HCT116 (cell line): ENCODE results near the gene EBPL. TPM values are rescaled to one million over a fixed set of nuclear protein-coding genes. Genes with fewer than 3 reads are reported as not detected.

Experiments
- ATAC-seq: fragments of 200-7000 bp; cut with Tn5 transposase; 2 replicates; pipeline ENCODE4 v1.9.1; 2020; ENCODE audit warnings: mild to moderate bottlenecking, moderate library complexity
- BruUV-seq: library from RNA; stranded (reverse); fragments of 400-500 nt; replicated peaks from 2 replicates; lab custom pipeline; 2021; lab: Mats Ljungman, UMichigan
- CTCF ChIA-PET: fragments of 300-600 bp; sonication (Branson Sonifier 250); formaldehyde crosslinking; loops from one replicate; lab custom pipeline; 2021; ENCODE audit warnings: antibody characterized with exemption; lab: Charles Lee
- POLR2A ChIA-PET: fragments of 300-600, 350-600 bp; sonication (Branson Sonifier 250); formaldehyde crosslinking; loops from one replicate; lab custom pipeline; 2021; ENCODE audit warnings: antibody characterized with exemption; lab: Charles Lee
- RAD21 ChIA-PET, 2 experiments: fragments of 300-600 bp; sonication (Branson Sonifier 250); formaldehyde crosslinking; loops; one replicate each; lab custom pipeline; 2023; ENCODE audit warnings: low total read pairs in 2 of 2; ENCODE audit not compliant: uncharacterized antibody in 2 of 2, unreplicated experiment in 2 of 2, low non-redundant PET in 1 of 2; lab: Charles Lee
- DNase-seq: peaks from one replicate; pipeline ENCODE4 v3.0.0-alpha.2; 2010; ENCODE audit warnings: low read depth, low spot score
- H2AFZ ChIP-seq: fragments of 200-600 bp; shearing (Covaris generic), sonication (generic); 2 replicates; pipeline ENCODE4 v1.6.1; 2017; ENCODE audit warnings: low read depth, mixed run types, mixed read lengths, antibody characterized with exemption, low read length; ENCODE audit not compliant: poor library complexity, severe bottlenecking
- H3K27ac ChIP-seq: 2 replicates; pipeline ENCODE4 v1.5.1; 2012; ENCODE audit warnings: low read depth, low read length
- H3K27me3 ChIP-seq: fragments of 200-600 bp; sonication (generic); 2 replicates; pipeline ENCODE4 v1.6.1; 2016; ENCODE audit warnings: mixed run types, low read length, mixed read lengths; ENCODE audit not compliant: insufficient read depth
- H3K36me3 ChIP-seq, 2 experiments: fragments of 200-500 bp in 1 of 2; fragments of 200-600 bp in 1 of 2; sonication (Bioruptor generic) in 1 of 2; sonication (generic) in 1 of 2; 2 replicates each; pipeline versions ENCODE4 v1.5.1 to v1.6.1; 2014 to 2016; ENCODE audit warnings: low read length in 2 of 2, inconsistent platforms in 1 of 2, mixed read lengths in 1 of 2, mixed run types in 1 of 2; ENCODE audit not compliant: insufficient read depth in 2 of 2, control insufficient read depth in 1 of 2
- H3K4me1 ChIP-seq, 2 experiments: fragments of 200-600 bp in 1 of 2; sonication (generic) in 1 of 2; 2 replicates each; pipeline versions ENCODE4 v1.5.1 to v1.6.1; 2012 to 2017; ENCODE audit warnings: low read length in 2 of 2, inconsistent platforms in 1 of 2, mild to moderate bottlenecking in 1 of 2, mixed read lengths in 1 of 2, mixed run types in 1 of 2, moderate library complexity in 1 of 2; ENCODE audit not compliant: insufficient read depth in 2 of 2, control insufficient read depth in 1 of 2
- H3K4me2 ChIP-seq: fragments of 200-600 bp; sonication (generic); 2 replicates; pipeline ENCODE4 v1.6.1; 2017; ENCODE audit warnings: mixed run types, low read length, mixed read lengths
- H3K4me3 ChIP-seq, 2 experiments: fragments of 200-600 bp in 1 of 2; sonication (generic) in 1 of 2; replicated peaks in 1 of 2; 2 replicates each; pipeline ENCODE4 v1.5.1; 2011 to 2016; ENCODE audit warnings: low read length in 2 of 2, control low read depth in 1 of 2, low read depth in 1 of 2, mild to moderate bottlenecking in 1 of 2, mixed read lengths in 1 of 2, mixed run types in 1 of 2
- H3K79me2 ChIP-seq: fragments of 200-600 bp; sonication (generic); 2 replicates; pipeline ENCODE4 v1.6.1; 2017; ENCODE audit warnings: mild to moderate bottlenecking, mixed run types, low read length, moderate library complexity, mixed read lengths; ENCODE audit not compliant: insufficient read depth
- H3K9ac ChIP-seq: fragments of 200-600 bp; sonication (generic); 2 replicates; pipeline ENCODE4 v1.6.1; 2016; ENCODE audit warnings: low read length, mixed read lengths
- H3K9me2 ChIP-seq: fragments of 200-600 bp; sonication (generic), shearing (Covaris generic); 2 replicates; pipeline ENCODE4 v1.6.1; 2017; ENCODE audit warnings: mixed run types, mild to moderate bottlenecking, moderate library complexity; ENCODE audit not compliant: insufficient read depth
- H3K9me3 ChIP-seq, 2 experiments: fragments of 200-500 bp in 1 of 2; fragments of 200-600 bp in 1 of 2; sonication (Bioruptor generic) in 1 of 2; sonication (generic) in 1 of 2; 2 replicates each; pipeline ENCODE4 v1.6.1; 2014 to 2017; ENCODE audit warnings: low read length in 2 of 2, mixed read lengths in 2 of 2, inconsistent platforms in 1 of 2, low read depth in 1 of 2, mild to moderate bottlenecking in 1 of 2, mixed run types in 1 of 2, moderate library complexity in 1 of 2; ENCODE audit not compliant: control insufficient read depth in 1 of 2, insufficient read depth in 1 of 2
- H4K20me1 ChIP-seq: fragments of 200-600 bp; sonication (generic), shearing (Covaris generic); 2 replicates; pipeline ENCODE4 v1.6.1; 2017; ENCODE audit warnings: mixed run types, mild to moderate bottlenecking, moderate library complexity; ENCODE audit not compliant: insufficient read depth
- ATF3 ChIP-seq: IDR thresholded peaks from 2 replicates; pipeline ENCODE4 v1.6.1; 2012
- CBX3 ChIP-seq: IDR thresholded peaks from 2 replicates; pipeline ENCODE4 v1.6.1; 2012; ENCODE audit warnings: low read depth
- CEBPB ChIP-seq: IDR thresholded peaks from 2 replicates; pipeline ENCODE4 v1.6.1; 2012; ENCODE audit warnings: low read depth
- CTCF ChIP-seq, 3 experiments: fragments of 200-600 bp in 1 of 3; sonication (generic) in 1 of 3; IDR thresholded peaks in 2 of 3; conservative IDR thresholded peaks in 1 of 3; 2 replicates each; pipeline ENCODE4 v1.5.1; 2012 to 2017; ENCODE audit warnings: low read depth in 2 of 3, low read length in 2 of 3, antibody characterized with exemption in 1 of 3, borderline replicate concordance in 1 of 3, control low read depth in 1 of 3, mild to moderate bottlenecking in 1 of 3, mixed read lengths in 1 of 3, mixed run types in 1 of 3, moderate library complexity in 1 of 3; ENCODE audit not compliant: insufficient read depth in 1 of 3
- EGR1 ChIP-seq: IDR thresholded peaks from 2 replicates; pipeline ENCODE4 v1.6.1; 2012; ENCODE audit warnings: low read depth
- EZH2phosphoT487 ChIP-seq: fragments of 200-600 bp; IDR thresholded peaks from 2 replicates; pipeline ENCODE4 v1.6.1; 2018; ENCODE audit warnings: antibody characterized with exemption, borderline replicate concordance
- JUND ChIP-seq: IDR thresholded peaks from 2 replicates; pipeline ENCODE4 v1.6.1; 2012
- MAX ChIP-seq: IDR thresholded peaks from 2 replicates; pipeline ENCODE4 v1.6.1; 2012
- POLR2A ChIP-seq: IDR thresholded peaks from 2 replicates; pipeline ENCODE4 v1.7.0; 2011; ENCODE audit warnings: borderline replicate concordance; ENCODE audit not compliant: insufficient read depth, insufficient read length; ENCODE audit errors: extremely low read depth
- POLR2AphosphoS5 ChIP-seq: IDR thresholded peaks from 2 replicates; pipeline ENCODE4 v1.6.1; 2011; ENCODE audit warnings: mild to moderate bottlenecking, low read depth, low read length, moderate library complexity
- REST ChIP-seq: IDR thresholded peaks from 2 replicates; pipeline ENCODE4 v1.6.1; 2012; ENCODE audit warnings: low read depth
- SIN3A ChIP-seq: IDR thresholded peaks from 2 replicates; pipeline ENCODE4 v1.6.1; 2012; ENCODE audit warnings: low read depth
- SP1 ChIP-seq: IDR thresholded peaks from 2 replicates; pipeline ENCODE4 v1.6.1; 2012; ENCODE audit warnings: low read depth
- SRF ChIP-seq: IDR thresholded peaks from 2 replicates; pipeline ENCODE4 v1.6.1; 2012; ENCODE audit warnings: low read depth
- TCF7L2 ChIP-seq: IDR thresholded peaks from 2 replicates; pipeline ENCODE4 v1.7.0; 2011; ENCODE audit warnings: borderline replicate concordance, inconsistent platforms; ENCODE audit not compliant: insufficient read depth, insufficient read length; ENCODE audit errors: extremely low read depth
- YY1 ChIP-seq: IDR thresholded peaks from 2 replicates; pipeline ENCODE4 v1.6.1; 2011; ENCODE audit warnings: low read length, low read depth, moderate library complexity, mild to moderate bottlenecking; ENCODE audit not compliant: insufficient replicate concordance; ENCODE audit errors: extremely low read depth
- ZBTB33 ChIP-seq: IDR thresholded peaks from 2 replicates; pipeline ENCODE4 v1.6.1; 2011; ENCODE audit warnings: mild to moderate bottlenecking, low read length, moderate library complexity; ENCODE audit not compliant: insufficient replicate concordance; ENCODE audit errors: extremely low read depth
- ZFX ChIP-seq: fragments of 450-650 bp; IDR thresholded peaks from 2 replicates; pipeline ENCODE4 v1.6.1; 2017
- ZNF274 ChIP-seq: fragments of 200-500 bp; sonication (Bioruptor generic); IDR thresholded peaks from 2 replicates; pipeline ENCODE4 v1.6.1; 2014; ENCODE audit warnings: mild to moderate bottlenecking, low read depth, low read length, inconsistent platforms
- intact Hi-C: fragments of 100-400 bp; cut with micrococcal nuclease; formaldehyde crosslinking; loops from 2 replicates; pipeline ENCODE4 v1.10.0; 2022
- total RNA-seq: library from RNA; stranded (reverse); gene quantifications from one replicate; pipeline ENCODE4 v1.2.1, GENCODE V29; 2021; ENCODE audit not compliant: unreplicated experiment

Gene EBPL
- total RNA-seq, 1 experiment from 2014 or later = 73.2 TPM

GRCh38 chr13:49633710-49634109 lies 57.6 kb downstream of the EBPL start:
- ChIA-PET RAD21 (no interaction called here), CTCF (no interaction called here)
- no peak for DNase-seq

More at GRCh38 chr13:49633710-49634109, 57.6 kb downstream of the EBPL start:
- H3K4me2 ChIP-seq = no peak overlapping the region
- TF ChIP-seq SP1 (no peak), CTCF (IDR thresholded peaks at IDR 0.05 in 2 of 3, conservative IDR thresholded peaks at IDR 0.05 in 1 of 3; ENCODE audit: borderline replicate concordance in 1 of 3, insufficient read depth in 1 of 3, low read depth in 2 of 3, low read length in 2 of 3) (no peak), SIN3A (no peak), ZNF274 (no peak), TCF7L2 (no peak), CBX3 (no peak), REST (no peak), ATF3 (no peak), EGR1 (no peak), YY1 (no peak), POLR2A (no peak), EZH2phosphoT487 (no peak), SRF (no peak), ZBTB33 (no peak), MAX (no peak), POLR2AphosphoS5 (no peak), ZFX (no peak), JUND (no peak), CEBPB (no peak)
- TF ChIP-seq, all 23 proteins: peak for 0
- Histone ChIP-seq H3K27me3 (no peaks in the 10 kb centered on the region), H4K20me1 (no peaks in the 10 kb centered on the region), H3K9me2 (no peaks in the 10 kb centered on the region), H2AFZ (no peak overlapping the region), H3K27ac (no peak overlapping the region), H3K9ac (no peak overlapping the region), H3K4me3 (no peak overlapping the region), H3K9me3 (no peaks in the 10 kb centered on the region), H3K4me1 (peaks cover 0 to 5% of the 10 kb centered on the region in 2 experiments; a peak in 1 of 4 replicates), H3K79me2 (no peaks in the 10 kb centered on the region), H3K36me3 (no peaks in the 10 kb centered on the region)
- POLR2A ChIA-PET = no interaction called here
- intact Hi-C loops = no loop called here
- BruUV-seq = no TSS peak
- ATAC-seq = no peak
